Measurements from ENCODE around the gene COQ2.
"Not testable (repeated sequence)": the region's sequence is repeated elsewhere in the genome, so short reads cannot be mapped to it uniquely, and the experiment has no call there.

Gene COQ2

GRCh38 chr4:83247415-83248357 lies 36.9 kb downstream of the COQ2 start:
- no peak for DNase-seq (ENCODE audit: low read depth)

- no peak for DNase-seq (ENCODE audit: low read depth)
These were observed 43.5 kb downstream of the COQ2 start for GRCh38 chr4:83241132-83241531.

- DNase-seq (ENCODE audit: low read depth) = no peak
These were observed 44.2 kb downstream of the COQ2 start for GRCh38 chr4:83240379-83240875.

GRCh38 chr4:83238393-83239248 lies 46.0 kb downstream of the COQ2 start:
- DNase-seq (ENCODE audit: low read depth) = no peak

GRCh38 chr4:83237591-83237990 lies 47.0 kb downstream of the COQ2 start:
- DNase-seq (ENCODE audit: low read depth) = no peak

GRCh38 chr4:83235645-83236133 lies 48.9 kb downstream of the COQ2 start:
- DNase-seq (ENCODE audit: low read depth) = not testable (repeated sequence)

- no peak for DNase-seq (ENCODE audit: low read depth)
These were observed 49.5 kb downstream of the COQ2 start for GRCh38 chr4:83234902-83235644.

- not testable (repeated sequence) for DNase-seq (ENCODE audit: low read depth)
These were observed 50.2 kb downstream of the COQ2 start for GRCh38 chr4:83234387-83234786.

- no peak for DNase-seq (ENCODE audit: low read depth)
These were observed 52.5 kb downstream of the COQ2 start for GRCh38 chr4:83232082-83232481.

- DNase-seq (ENCODE audit: low read depth) = no peak
These were observed 53.0 kb downstream of the COQ2 start for GRCh38 chr4:83231620-83232076.

- DNase-seq (ENCODE audit: low read depth) = no peak
These were observed 53.7 kb downstream of the COQ2 start for GRCh38 chr4:83230928-83231327.

- no peak for DNase-seq (ENCODE audit: low read depth)
These were observed 54.8 kb downstream of the COQ2 start for GRCh38 chr4:83229791-83230190.

GRCh38 chr4:83228231-83228630 lies 56.4 kb downstream of the COQ2 start:
- DNase-seq (ENCODE audit: low read depth) = no peak

- DNase-seq (ENCODE audit: low read depth) = no peak
These were observed 59.9 kb downstream of the COQ2 start for GRCh38 chr4:83224502-83225197.

GRCh38 chr4:83223781-83224180 lies 60.8 kb downstream of the COQ2 start:
- no peak for DNase-seq (ENCODE audit: low read depth)

- DNase-seq (ENCODE audit: low read depth) = no peak
These were observed 62.6 kb downstream of the COQ2 start for GRCh38 chr4:83221897-83222441.

- no peak for DNase-seq (ENCODE audit: low read depth)
These were observed 65.0 kb downstream of the COQ2 start for GRCh38 chr4:83219344-83220331.

GRCh38 chr4:83217721-83218522 lies 66.7 kb downstream of the COQ2 start:
- no peak for DNase-seq (ENCODE audit: low read depth)
